Measurements from ENCODE around the gene PODNL1.
A peak's percentile ranks its signal among the peaks of the same experiment; 100 is the strongest.

Gene PODNL1

GRCh38 chr19:13956365-13956744, 18.1 kb upstream of the PODNL1 start:
- DNase-seq: no peak

GRCh38 chr19:13955662-13956364, 17.6 kb upstream of the PODNL1 start:
- DNase-seq: no peak

- no peak for DNase-seq
Observed at GRCh38 chr19:13954185-13954584, 16.0 kb upstream of the PODNL1 start.

- no peak for DNase-seq
Observed at GRCh38 chr19:13952931-13953531, 14.8 kb upstream of the PODNL1 start.

GRCh38 chr19:13952154-13952930, 14.1 kb upstream of the PODNL1 start, which contains the start of gene DCAF15:
TSS of gene DCAF15 (plus strand) at chr19:13952509. CDS start at chr19:13952513, 4 bp downstream.
- DNase-seq: peak; percentile 99

GRCh38 chr19:13951799-13952153, 13.6 kb upstream of the PODNL1 start:
- peak; percentile 52 for DNase-seq

- no peak for DNase-seq
Observed at GRCh38 chr19:13951043-13951442, 12.8 kb upstream of the PODNL1 start.

GRCh38 chr19:13946414-13946813, 8.2 kb upstream of the PODNL1 start:
- no peak for DNase-seq

- no peak for DNase-seq
Observed at GRCh38 chr19:13942023-13942684, 3.9 kb upstream of the PODNL1 start.

- no peak for DNase-seq
Observed at GRCh38 chr19:13937479-13938300, 527 bp downstream of the PODNL1 start.

- DNase-seq: no peak
Observed at GRCh38 chr19:13935765-13936510, 2.3 kb downstream of the PODNL1 start.

- no peak for DNase-seq
Observed at GRCh38 chr19:13934785-13935109, 3.5 kb downstream of the PODNL1 start.

- no peak for DNase-seq
Observed at GRCh38 chr19:13932911-13933393, 5.3 kb downstream of the PODNL1 start.

- DNase-seq: no peak
Observed at GRCh38 chr19:13932149-13932637, 6.0 kb downstream of the PODNL1 start.

GRCh38 chr19:13931391-13932148, 6.6 kb downstream of the PODNL1 start:
- no peak for DNase-seq

GRCh38 chr19:13930402-13930801, 7.8 kb downstream of the PODNL1 start:
- DNase-seq: no peak

- DNase-seq: no peak
Observed at GRCh38 chr19:13929956-13930355, 8.3 kb downstream of the PODNL1 start.

- no peak for DNase-seq
Observed at GRCh38 chr19:13929340-13929739, 8.9 kb downstream of the PODNL1 start.

- no peak for DNase-seq
Observed at GRCh38 chr19:13926715-13927114, 11.5 kb downstream of the PODNL1 start.

- no peak for DNase-seq
Observed at GRCh38 chr19:13926010-13926409, 12.2 kb downstream of the PODNL1 start.

All from NCI-H1436 (cell line).